ENCODE measurements around the gene GRIK4. TPM values are rescaled to one million over a fixed set of nuclear protein-coding genes. Genes with fewer than 3 reads are reported as not detected.
"Not testable (repeated sequence)": the region's sequence is repeated elsewhere in the genome, so short reads cannot be mapped to it uniquely, and the experiment has no call there.

GRIK4 gene
- total RNA-seq, 1 experiment from 2014 or later, result not detected

DNA sequence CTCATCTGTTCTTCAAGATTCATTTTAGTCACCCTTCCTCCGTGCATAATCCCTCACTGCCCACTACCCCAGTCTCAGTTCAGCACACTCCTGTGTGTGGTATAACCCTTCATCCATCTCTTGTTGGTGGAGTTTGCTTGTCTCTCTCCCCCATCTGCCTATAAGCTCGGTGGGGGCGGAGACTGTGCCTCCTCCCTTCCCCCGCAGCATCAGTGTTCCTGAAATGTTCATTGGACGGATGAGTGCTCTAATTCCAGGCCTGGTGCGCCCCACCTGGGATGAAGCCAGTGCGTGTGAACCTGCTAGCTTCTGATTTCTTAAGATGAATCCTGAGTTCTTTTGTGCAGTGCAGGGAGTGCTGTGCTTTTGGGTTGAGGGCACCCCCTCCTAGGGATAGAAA lies 100.0 kb downstream of the GRIK4 start:
- no peak for DNase-seq
- H3K4me2 ChIP-seq (ENCODE audit: low read depth, low read length, poor library complexity, severe bottlenecking), result no peak overlapping the region
- H3K79me2 ChIP-seq (ENCODE audit: low read length), result no peaks in the 10 kb centered on the region
- H3K27ac ChIP-seq (ENCODE audit: low read length), result no peak overlapping the region
- no peaks in the 10 kb centered on the region for H3K36me3 ChIP-seq (ENCODE audit: insufficient read depth, low read length)
- no peak overlapping the region for H2AFZ ChIP-seq (ENCODE audit: low read length)
- no peak overlapping the region for H3K9ac ChIP-seq (ENCODE audit: low read length)
- no peaks in the 10 kb centered on the region for H3K4me1 ChIP-seq (ENCODE audit: low read length)
- no peaks in the 10 kb centered on the region for H3K27me3 ChIP-seq (ENCODE audit: low read length)
- no peaks in the 10 kb centered on the region for H3K9me2 ChIP-seq (replicated peaks; ENCODE audit: insufficient read depth, low read length)
- H3K9me3 ChIP-seq (ENCODE audit: low read length), result no peaks in the 10 kb centered on the region
- no peaks in the 10 kb centered on the region for H4K20me1 ChIP-seq (ENCODE audit: insufficient read depth, low read depth, low read length)
- no peak overlapping the region for H3K4me3 ChIP-seq (ENCODE audit: low read length)

- Histone ChIP-seq H3K9me2 (replicated peaks; ENCODE audit: insufficient read depth, low read length) (no peaks in the 10 kb centered on the region), H3K4me1 (ENCODE audit: low read length) (no peaks in the 10 kb centered on the region), H4K20me1 (ENCODE audit: insufficient read depth, low read depth, low read length) (no peaks in the 10 kb centered on the region), H3K4me3 (ENCODE audit: low read length) (no peak overlapping the region), H3K9me3 (ENCODE audit: low read length) (no peaks in the 10 kb centered on the region), H3K9ac (ENCODE audit: low read length) (no peak overlapping the region), H3K4me2 (ENCODE audit: low read depth, low read length, poor library complexity, severe bottlenecking) (no peak overlapping the region), H2AFZ (ENCODE audit: low read length) (no peak overlapping the region), H3K79me2 (ENCODE audit: low read length) (no peaks in the 10 kb centered on the region), H3K36me3 (ENCODE audit: insufficient read depth, low read length) (no peaks in the 10 kb centered on the region), H3K27ac (ENCODE audit: low read length) (no peak overlapping the region), H3K27me3 (ENCODE audit: low read length) (no peaks in the 10 kb centered on the region)
- no peak for DNase-seq
Observed at GRCh38 chr11:120612513-120613263, 101.1 kb downstream of the GRIK4 start.

GRCh38 chr11:120613264-120614226 lies 102.0 kb downstream of the GRIK4 start:
- H3K9me2 ChIP-seq (replicated peaks; ENCODE audit: insufficient read depth, low read length), result no peaks in the 10 kb centered on the region
- H3K4me2 ChIP-seq (ENCODE audit: low read depth, low read length, poor library complexity, severe bottlenecking), result no peak overlapping the region
- H3K9me3 ChIP-seq (ENCODE audit: low read length), result no peaks in the 10 kb centered on the region
- no peak overlapping the region for H2AFZ ChIP-seq (ENCODE audit: low read length)
- no peak overlapping the region for H3K27ac ChIP-seq (ENCODE audit: low read length)
- no peak overlapping the region for H3K4me3 ChIP-seq (ENCODE audit: low read length)
- H4K20me1 ChIP-seq (ENCODE audit: insufficient read depth, low read depth, low read length), result no peaks in the 10 kb centered on the region
- H3K79me2 ChIP-seq (ENCODE audit: low read length), result no peaks in the 10 kb centered on the region
- H3K27me3 ChIP-seq (ENCODE audit: low read length), result no peaks in the 10 kb centered on the region
- no peaks in the 10 kb centered on the region for H3K36me3 ChIP-seq (ENCODE audit: insufficient read depth, low read length)
- no peaks in the 10 kb centered on the region for H3K4me1 ChIP-seq (ENCODE audit: low read length)
- no peak for DNase-seq
- H3K9ac ChIP-seq (ENCODE audit: low read length), result no peak overlapping the region

DNA sequence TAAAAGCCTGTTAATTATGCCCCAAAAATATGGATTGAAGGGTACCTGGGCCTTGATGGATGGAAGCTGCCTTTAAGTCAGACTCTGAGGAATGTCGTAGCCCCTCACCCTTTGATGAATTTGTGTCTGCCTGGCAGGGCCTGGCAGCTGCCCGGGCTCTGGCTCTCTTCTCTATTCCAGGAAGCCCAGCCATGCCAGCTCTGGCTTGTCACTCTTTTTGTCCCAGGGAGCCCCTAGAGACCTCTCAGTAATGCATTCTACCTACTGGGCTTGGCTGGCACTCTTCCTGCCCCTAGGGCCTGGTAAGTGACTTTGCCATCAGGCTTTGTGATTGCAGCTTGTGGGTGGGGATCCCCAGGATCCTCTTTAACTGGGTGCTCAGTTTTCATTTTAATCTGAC lies 103.8 kb downstream of the GRIK4 start:
- H3K9ac ChIP-seq (ENCODE audit: low read length), result no peak overlapping the region
- no peak overlapping the region for H3K27ac ChIP-seq (ENCODE audit: low read length)
- no peak for DNase-seq
- no peak overlapping the region for H3K4me2 ChIP-seq (ENCODE audit: low read depth, low read length, poor library complexity, severe bottlenecking)
- no peak overlapping the region for H3K4me3 ChIP-seq (ENCODE audit: low read length)
- no peaks in the 10 kb centered on the region for H3K27me3 ChIP-seq (ENCODE audit: low read length)
- no peaks in the 10 kb centered on the region for H3K4me1 ChIP-seq (ENCODE audit: low read length)
- no peaks in the 10 kb centered on the region for H3K9me2 ChIP-seq (replicated peaks; ENCODE audit: insufficient read depth, low read length)
- H2AFZ ChIP-seq (ENCODE audit: low read length), result no peak overlapping the region
- H3K9me3 ChIP-seq (ENCODE audit: low read length), result no peaks in the 10 kb centered on the region
- no peaks in the 10 kb centered on the region for H4K20me1 ChIP-seq (ENCODE audit: insufficient read depth, low read depth, low read length)
- H3K36me3 ChIP-seq (ENCODE audit: insufficient read depth, low read length), result no peaks in the 10 kb centered on the region
- no peaks in the 10 kb centered on the region for H3K79me2 ChIP-seq (ENCODE audit: low read length)

GRCh38 chr11:120618399-120618798 lies 106.9 kb downstream of the GRIK4 start:
- H3K36me3 ChIP-seq (ENCODE audit: insufficient read depth, low read length), result no peaks in the 10 kb centered on the region
- no peak overlapping the region for H2AFZ ChIP-seq (ENCODE audit: low read length)
- no peak overlapping the region for H3K4me2 ChIP-seq (ENCODE audit: low read depth, low read length, poor library complexity, severe bottlenecking)
- no peaks in the 10 kb centered on the region for H3K27me3 ChIP-seq (ENCODE audit: low read length)
- no peaks in the 10 kb centered on the region for H3K9me2 ChIP-seq (replicated peaks; ENCODE audit: insufficient read depth, low read length)
- H3K79me2 ChIP-seq (ENCODE audit: low read length), result no peaks in the 10 kb centered on the region
- H3K27ac ChIP-seq (ENCODE audit: low read length), result no peak overlapping the region
- no peak for DNase-seq
- no peaks in the 10 kb centered on the region for H4K20me1 ChIP-seq (ENCODE audit: insufficient read depth, low read depth, low read length)
- no peak overlapping the region for H3K4me3 ChIP-seq (ENCODE audit: low read length)
- H3K4me1 ChIP-seq (ENCODE audit: low read length), result no peaks in the 10 kb centered on the region
- no peaks in the 10 kb centered on the region for H3K9me3 ChIP-seq (ENCODE audit: low read length)
- no peak overlapping the region for H3K9ac ChIP-seq (ENCODE audit: low read length)

- Histone ChIP-seq H3K27ac (ENCODE audit: low read length) (no peak overlapping the region), H3K27me3 (ENCODE audit: low read length) (no peaks in the 10 kb centered on the region), H3K4me3 (ENCODE audit: low read length) (no peak overlapping the region), H2AFZ (ENCODE audit: low read length) (no peak overlapping the region), H3K79me2 (ENCODE audit: low read length) (no peaks in the 10 kb centered on the region), H3K9me3 (ENCODE audit: low read length) (no peaks in the 10 kb centered on the region), H3K9me2 (replicated peaks; ENCODE audit: insufficient read depth, low read length) (no peaks in the 10 kb centered on the region), H3K4me1 (ENCODE audit: low read length) (no peaks in the 10 kb centered on the region), H3K36me3 (ENCODE audit: insufficient read depth, low read length) (no peaks in the 10 kb centered on the region), H4K20me1 (ENCODE audit: insufficient read depth, low read depth, low read length) (no peaks in the 10 kb centered on the region), H3K9ac (ENCODE audit: low read length) (no peak overlapping the region), H3K4me2 (ENCODE audit: low read depth, low read length, poor library complexity, severe bottlenecking) (no peak overlapping the region)
- peak; percentile 65 for DNase-seq
Observed at GRCh38 chr11:120622189-120622875, 110.8 kb downstream of the GRIK4 start.

DNA sequence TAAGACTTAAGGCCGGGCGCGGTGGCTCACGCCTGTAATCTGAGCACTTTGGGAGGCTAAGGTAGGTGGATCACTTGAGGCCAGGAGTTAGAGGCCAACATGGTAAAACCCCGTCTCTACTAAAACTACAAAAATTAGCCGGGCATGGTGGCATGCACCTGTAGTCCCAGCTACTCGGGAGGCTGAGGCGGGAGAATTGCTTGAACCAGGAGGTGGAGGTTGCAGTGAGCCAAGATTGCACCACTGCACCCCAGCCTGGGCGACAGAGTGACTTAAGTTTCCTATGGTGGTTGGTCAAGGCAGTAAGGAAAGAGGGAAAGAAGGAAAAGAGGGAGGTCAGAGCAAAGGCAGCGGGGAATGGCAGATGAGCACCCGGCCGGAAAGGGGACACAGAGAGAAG lies 113.4 kb downstream of the GRIK4 start:
- H2AFZ ChIP-seq (ENCODE audit: low read length); H3K9ac ChIP-seq (ENCODE audit: low read length); H3K9me3 ChIP-seq (ENCODE audit: low read length); H3K27me3 ChIP-seq (ENCODE audit: low read length); H3K4me3 ChIP-seq (ENCODE audit: low read length); H3K4me1 ChIP-seq (ENCODE audit: low read length); H3K4me2 ChIP-seq (ENCODE audit: low read depth, low read length, poor library complexity, severe bottlenecking); H3K79me2 ChIP-seq (ENCODE audit: low read length); H4K20me1 ChIP-seq (ENCODE audit: insufficient read depth, low read depth, low read length); DNase-seq; H3K36me3 ChIP-seq (ENCODE audit: insufficient read depth, low read length); H3K27ac ChIP-seq (ENCODE audit: low read length); H3K9me2 ChIP-seq (replicated peaks; ENCODE audit: insufficient read depth, low read length): not testable (repeated sequence)

DNA sequence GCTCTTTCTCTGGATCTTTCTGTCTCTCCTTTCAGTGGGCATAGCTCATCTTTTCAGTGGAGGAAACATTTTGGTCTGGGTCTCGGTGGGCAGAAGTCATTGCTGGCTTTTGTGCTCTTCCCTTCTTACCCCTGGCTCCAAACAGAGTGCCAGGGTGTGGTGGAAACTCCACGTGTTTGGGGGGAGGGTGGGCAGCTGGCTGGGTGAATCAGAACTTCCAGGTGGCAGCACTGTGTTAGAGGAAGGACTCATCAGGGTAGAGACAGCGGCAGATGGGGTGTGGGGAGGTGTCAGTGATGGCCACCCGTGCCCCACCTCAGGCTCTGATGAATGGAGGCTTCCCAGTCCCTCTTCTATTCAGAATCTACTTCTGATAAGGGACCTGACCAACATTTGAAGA lies 114.0 kb downstream of the GRIK4 start:
- Histone ChIP-seq H3K4me3 (ENCODE audit: low read length) (no peak overlapping the region), H3K27me3 (ENCODE audit: low read length) (no peaks in the 10 kb centered on the region), H4K20me1 (ENCODE audit: insufficient read depth, low read depth, low read length) (no peaks in the 10 kb centered on the region), H3K36me3 (ENCODE audit: insufficient read depth, low read length) (no peaks in the 10 kb centered on the region), H3K9ac (ENCODE audit: low read length) (no peak overlapping the region), H3K4me2 (ENCODE audit: low read depth, low read length, poor library complexity, severe bottlenecking) (no peak overlapping the region), H3K79me2 (ENCODE audit: low read length) (no peaks in the 10 kb centered on the region), H3K4me1 (ENCODE audit: low read length) (no peaks in the 10 kb centered on the region), H2AFZ (ENCODE audit: low read length) (no peak overlapping the region), H3K9me3 (ENCODE audit: low read length) (no peaks in the 10 kb centered on the region), H3K9me2 (replicated peaks; ENCODE audit: insufficient read depth, low read length) (no peaks in the 10 kb centered on the region), H3K27ac (ENCODE audit: low read length) (no peak overlapping the region)
- no peak for DNase-seq

Data from Karpas-422 (cell line).